Forelimb muscle (tissue), 1 donor: ENCODE results near the gene OSBP. TPM values are rescaled to one million over a fixed set of nuclear protein-coding genes. Genes with fewer than 3 reads are reported as not detected.

Experiments used
- DNase-seq: peaks from one replicate; pipeline ENCODE4 v3.0.0-alpha.2; 2013; ENCODE audit warnings: low read depth
- polyA plus RNA-seq: library from polyadenylated mRNA; unstranded; fragments of 120-200 nt; gene quantifications from one replicate; pipeline ENCODE4 v1.2.1, GENCODE V29; 2013; ENCODE audit not compliant: insufficient read length

The OSBP gene
- polyA plus RNA-seq, 1 donor, result 50.5 TPM

- DNase-seq, result no peak
Observed at GRCh38 chr11:59607703-59608454, 7.7 kb downstream of the OSBP start.

GRCh38 chr11:59602432-59602831 lies 13.1 kb downstream of the OSBP start:
- DNase-seq, result no peak

- no peak for DNase-seq
Observed at GRCh38 chr11:59601788-59602187, 13.8 kb downstream of the OSBP start.

GRCh38 chr11:59600636-59601035 lies 14.9 kb downstream of the OSBP start:
- DNase-seq, result no peak

GRCh38 chr11:59600234-59600633 lies 15.3 kb downstream of the OSBP start:
- no peak for DNase-seq

GRCh38 chr11:59598961-59599360 lies 16.6 kb downstream of the OSBP start:
- DNase-seq, result no peak

- DNase-seq, result no peak
Observed at GRCh38 chr11:59584294-59584693, 31.3 kb downstream of the OSBP start.

GRCh38 chr11:59582006-59582405 lies 33.6 kb downstream of the OSBP start:
- DNase-seq, result no peak

- no peak for DNase-seq
Observed at GRCh38 chr11:59578369-59578768, 37.2 kb downstream of the OSBP start.

- no peak for DNase-seq
Observed at GRCh38 chr11:59575505-59575904, 40.1 kb downstream of the OSBP start.

- no peak for DNase-seq
Observed at GRCh38 chr11:59574932-59575502, 40.6 kb downstream of the OSBP start.

GRCh38 chr11:59574467-59574866 lies 41.1 kb downstream of the OSBP start:
- DNase-seq, result no peak

- DNase-seq, result no peak
Observed at GRCh38 chr11:59573216-59573615, 42.4 kb downstream of the OSBP start.

- DNase-seq, result no peak
Observed at GRCh38 chr11:59572091-59572490, 43.5 kb downstream of the OSBP start.

GRCh38 chr11:59562292-59562691 lies 53.3 kb downstream of the OSBP start:
- DNase-seq, result no peak

GRCh38 chr11:59560702-59561473 lies 54.7 kb downstream of the OSBP start:
- no peak for DNase-seq

- DNase-seq, result no peak
Observed at GRCh38 chr11:59560290-59560701, 55.3 kb downstream of the OSBP start.

- no peak for DNase-seq
Observed at GRCh38 chr11:59559886-59560285, 55.7 kb downstream of the OSBP start.

GRCh38 chr11:59558270-59558643 lies 57.3 kb downstream of the OSBP start:
- DNase-seq, result no peak

- DNase-seq, result no peak
Observed at GRCh38 chr11:59556917-59557348, 58.6 kb downstream of the OSBP start.

GRCh38 chr11:59556115-59556916 lies 59.3 kb downstream of the OSBP start:
- no peak for DNase-seq

- no peak for DNase-seq
Observed at GRCh38 chr11:59555601-59556114, 59.9 kb downstream of the OSBP start.
